HG03139 (cell line): Measurements from ENCODE around the gene IL1RAP.
"Not testable (repeated sequence)": the region's sequence is repeated elsewhere in the genome, so short reads cannot be mapped to it uniquely, and the experiment has no call there.

Source experiments
- ATAC-seq: cut with Tn5 transposase; IDR thresholded peaks from one replicate; pipeline ENCODE4 v1.9.1; 2021; ENCODE audit not compliant: unreplicated experiment

Gene IL1RAP

DNA sequence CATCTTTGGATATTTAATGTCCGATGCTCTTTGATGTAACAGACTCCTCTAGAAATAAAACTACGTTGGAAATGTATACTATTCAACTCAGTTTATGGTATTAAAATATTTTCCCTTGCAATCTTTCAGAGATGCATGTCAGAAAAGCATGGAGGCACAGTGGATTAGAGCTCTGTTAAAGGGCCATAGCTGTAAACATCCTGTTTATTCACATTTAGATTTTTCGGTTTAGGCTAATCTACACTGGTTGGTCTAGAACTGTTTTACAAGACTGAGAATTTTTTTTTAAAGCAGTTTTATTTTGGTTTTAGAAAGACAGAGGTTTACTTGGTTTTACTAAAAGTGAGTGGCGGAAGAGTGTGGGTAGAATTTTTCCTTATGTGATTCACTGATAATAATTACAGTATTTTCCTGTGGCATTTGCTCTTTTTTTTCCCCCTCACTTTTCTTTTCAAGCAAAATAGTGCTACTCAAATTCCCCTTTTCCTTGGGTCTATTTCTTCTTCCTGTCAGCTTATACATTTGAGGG lies 132.1 kb downstream of the IL1RAP start:
- ATAC-seq, result no peak

DNA sequence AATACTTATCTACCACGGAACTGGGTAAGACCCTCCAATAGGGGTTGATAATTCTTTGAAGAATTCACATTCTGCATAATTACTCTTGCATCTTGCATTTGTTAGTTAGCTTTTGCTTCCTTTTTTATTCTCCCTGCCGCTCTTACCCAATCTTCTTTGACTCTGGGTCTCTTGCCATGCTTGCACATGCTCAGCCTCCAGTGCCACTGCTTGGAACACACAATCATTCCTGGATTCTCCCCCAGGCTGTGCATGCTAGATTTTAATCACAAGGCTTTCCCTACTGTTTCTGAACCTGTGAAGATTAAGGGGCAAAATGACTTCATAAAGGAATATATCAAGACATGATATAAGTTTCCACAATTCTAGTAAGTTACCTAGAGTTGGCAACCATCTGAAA lies 133.1 kb downstream of the IL1RAP start:
- ATAC-seq, result no peak

DNA sequence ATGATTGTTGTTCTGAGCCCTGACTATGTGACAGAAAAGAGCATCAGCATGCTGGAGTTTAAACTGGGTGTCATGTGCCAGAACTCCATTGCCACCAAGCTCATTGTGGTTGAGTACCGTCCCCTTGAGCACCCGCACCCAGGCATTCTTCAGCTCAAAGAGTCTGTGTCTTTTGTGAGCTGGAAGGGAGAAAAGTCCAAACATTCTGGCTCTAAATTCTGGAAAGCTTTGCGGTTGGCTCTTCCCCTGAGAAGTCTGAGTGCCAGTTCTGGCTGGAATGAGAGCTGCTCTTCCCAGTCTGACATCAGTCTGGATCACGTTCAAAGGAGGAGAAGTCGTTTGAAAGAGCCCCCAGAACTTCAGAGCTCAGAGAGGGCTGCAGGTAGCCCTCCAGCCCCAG lies 142.0 kb downstream of the IL1RAP start:
- ATAC-seq, result no peak

DNA sequence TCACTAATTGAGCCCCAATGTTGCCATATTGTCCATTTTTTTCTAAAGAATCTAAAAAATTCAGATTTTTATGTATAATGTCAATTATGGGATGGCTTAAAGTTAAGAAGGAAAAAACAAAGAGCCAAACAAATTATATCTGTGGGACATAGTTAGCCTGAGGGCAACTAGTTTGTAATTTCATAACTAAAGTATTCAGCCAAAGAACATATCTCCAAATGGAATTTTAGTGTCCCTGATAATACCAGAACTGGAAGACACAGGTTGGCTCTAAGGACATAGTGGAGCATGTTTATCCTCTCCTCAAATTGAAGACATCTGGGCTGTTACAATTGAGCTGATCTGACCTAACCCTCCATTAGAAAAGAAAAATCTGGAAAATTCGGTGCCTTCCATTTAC lies 144.2 kb downstream of the IL1RAP start:
- no peak for ATAC-seq

DNA sequence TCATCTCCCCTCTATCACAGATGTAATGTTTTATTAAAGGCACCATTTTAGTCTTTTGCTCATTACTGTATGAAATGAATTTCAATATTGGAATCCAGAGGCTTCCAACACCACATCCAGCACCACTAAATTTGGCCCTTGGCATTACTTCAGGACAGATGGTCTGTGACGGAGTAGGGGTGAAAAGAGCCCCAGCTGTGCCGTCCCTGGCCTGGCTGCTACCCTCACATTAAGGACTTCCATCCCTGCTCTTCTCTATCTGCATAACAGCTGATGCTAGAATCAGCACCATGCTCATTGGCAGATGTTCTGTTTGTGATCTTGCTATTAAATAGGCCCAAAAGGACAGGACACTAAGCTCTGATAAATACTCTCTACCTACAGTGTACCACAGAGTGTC lies 152.9 kb downstream of the IL1RAP start:
- ATAC-seq, result no peak

DNA sequence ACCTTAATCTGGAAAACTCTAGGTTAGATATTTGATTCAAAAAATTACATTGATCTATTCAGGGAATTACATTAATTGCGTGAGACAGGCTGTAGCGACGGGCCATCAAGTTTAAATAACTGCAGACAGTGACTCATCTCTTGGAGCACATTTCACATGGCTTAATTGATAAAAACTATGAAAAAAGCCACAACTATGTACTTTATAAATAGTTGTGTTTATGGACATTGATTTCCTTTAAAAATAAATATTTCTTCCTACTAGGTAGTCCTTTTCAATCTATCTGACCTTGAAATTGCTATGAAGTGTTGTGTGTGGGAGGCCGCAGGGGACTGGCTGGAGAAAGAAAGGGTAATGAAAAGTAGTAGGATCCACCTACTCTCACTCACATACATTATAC lies 157.8 kb downstream of the IL1RAP start:
- no peak for ATAC-seq

DNA sequence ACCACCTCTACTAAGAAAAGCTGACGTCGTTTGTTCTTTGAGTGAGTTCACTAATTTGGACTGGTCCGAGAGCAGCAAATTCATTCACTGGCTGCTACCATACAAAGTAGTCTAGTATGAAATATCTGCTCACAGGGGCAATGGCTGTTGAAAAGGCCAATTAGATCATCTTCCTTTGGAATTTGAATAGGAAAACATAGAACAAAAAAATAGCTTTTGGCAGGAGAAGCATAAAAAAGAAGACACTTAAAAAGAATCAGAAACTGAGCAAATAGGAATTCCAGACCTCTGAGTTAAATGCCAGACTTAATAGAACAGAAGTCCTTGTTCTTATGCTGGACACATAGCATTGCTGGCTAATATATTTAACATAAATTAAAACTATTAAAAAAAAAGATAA lies 159.3 kb downstream of the IL1RAP start:
- ATAC-seq, result no peak

DNA sequence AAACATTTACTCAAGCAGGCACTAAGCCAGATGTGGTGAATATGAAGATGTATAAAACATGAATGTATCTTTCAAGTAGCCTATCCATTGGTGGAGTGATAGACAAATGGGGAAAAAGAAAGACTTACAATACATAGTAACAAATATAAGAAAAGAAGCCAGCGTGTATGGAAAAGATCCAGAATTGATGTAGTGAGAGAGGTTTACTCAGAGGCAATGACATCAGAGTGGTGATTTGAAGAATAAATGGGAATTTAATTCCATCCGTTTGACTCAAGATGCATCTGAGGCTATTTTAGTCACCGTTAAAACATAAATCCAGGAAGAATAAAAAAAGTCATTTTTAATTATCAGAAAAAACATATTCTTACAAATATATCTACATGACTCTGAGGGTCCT lies 162.6 kb downstream of the IL1RAP start:
- no peak for ATAC-seq

DNA sequence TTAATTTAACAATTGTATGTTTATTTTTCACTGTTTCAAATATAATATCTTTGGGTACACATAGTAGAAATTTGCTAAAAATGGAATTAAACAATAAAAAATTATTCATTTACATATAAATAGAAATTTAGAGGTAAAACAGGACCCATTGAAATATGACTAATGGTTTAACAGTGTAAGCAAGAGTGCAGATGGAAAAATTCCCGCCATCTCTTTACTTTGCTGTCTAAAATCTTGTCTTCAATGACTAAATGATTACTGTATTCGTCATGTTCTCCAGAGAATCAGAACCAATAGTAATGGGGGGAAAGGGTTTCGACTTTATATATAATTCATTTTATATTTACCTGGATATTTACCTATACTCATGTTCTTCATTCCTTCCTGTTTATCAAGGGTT lies 163.1 kb downstream of the IL1RAP start:
- ATAC-seq, result no peak

DNA sequence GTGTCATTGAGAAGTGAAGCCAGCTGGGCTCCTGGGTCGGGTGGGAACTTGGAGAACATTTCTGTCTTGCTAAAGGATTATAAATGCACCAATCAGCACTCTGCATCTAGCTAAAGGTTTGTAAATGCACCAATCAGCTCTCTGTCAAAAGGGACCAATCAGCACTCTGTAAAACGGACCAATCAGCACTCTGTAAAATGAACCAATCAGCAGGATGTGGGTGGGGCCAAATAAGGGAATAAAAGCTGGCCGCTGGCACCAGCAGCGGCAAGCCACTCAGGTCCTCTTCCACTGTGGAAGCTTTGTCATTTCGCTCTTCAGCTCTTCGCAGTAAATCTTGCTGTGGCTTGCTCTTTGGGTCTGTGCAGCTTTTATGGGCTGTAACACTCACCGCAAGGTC lies 164.0 kb downstream of the IL1RAP start:
- not testable (repeated sequence) for ATAC-seq

DNA sequence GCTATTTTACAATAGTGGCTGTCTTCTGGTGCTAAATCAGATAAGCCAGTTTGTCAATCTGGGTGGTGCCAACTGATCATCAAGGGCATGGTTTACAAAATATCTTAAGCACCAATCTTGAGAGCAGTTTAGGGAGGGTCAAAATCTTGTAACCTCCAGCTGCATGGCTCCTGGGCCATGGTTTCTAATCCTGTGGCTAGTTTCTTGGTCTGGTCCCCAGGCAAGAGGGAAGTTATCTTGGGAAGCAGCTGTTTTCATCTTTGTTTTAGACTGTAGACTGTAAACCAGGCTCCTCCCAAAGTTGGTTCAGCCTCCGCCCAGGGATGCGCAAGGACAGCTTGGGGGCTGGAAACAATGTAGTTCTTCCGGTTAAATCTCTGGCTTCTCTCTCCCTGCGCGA lies 166.8 kb downstream of the IL1RAP start:
- no peak for ATAC-seq

DNA sequence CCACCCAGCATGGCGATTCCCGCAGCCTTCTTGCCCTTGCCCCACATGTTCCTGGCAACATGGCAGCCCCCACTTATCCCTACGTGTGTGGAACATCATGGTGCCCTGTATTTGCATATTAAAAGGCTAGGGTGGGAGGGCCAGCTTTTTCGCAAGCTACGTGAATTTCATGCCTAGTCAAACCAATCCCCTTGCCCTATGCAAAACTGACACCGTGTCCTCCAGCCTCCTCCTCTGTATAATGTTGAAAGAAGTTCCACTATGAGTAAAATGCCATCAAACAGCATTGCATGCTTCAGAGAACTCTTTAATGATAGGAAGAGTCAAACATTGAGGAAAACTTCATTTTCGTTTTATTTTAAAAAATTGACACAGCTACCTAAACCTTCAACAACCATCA lies 170.9 kb downstream of the IL1RAP start:
- no peak for ATAC-seq

DNA sequence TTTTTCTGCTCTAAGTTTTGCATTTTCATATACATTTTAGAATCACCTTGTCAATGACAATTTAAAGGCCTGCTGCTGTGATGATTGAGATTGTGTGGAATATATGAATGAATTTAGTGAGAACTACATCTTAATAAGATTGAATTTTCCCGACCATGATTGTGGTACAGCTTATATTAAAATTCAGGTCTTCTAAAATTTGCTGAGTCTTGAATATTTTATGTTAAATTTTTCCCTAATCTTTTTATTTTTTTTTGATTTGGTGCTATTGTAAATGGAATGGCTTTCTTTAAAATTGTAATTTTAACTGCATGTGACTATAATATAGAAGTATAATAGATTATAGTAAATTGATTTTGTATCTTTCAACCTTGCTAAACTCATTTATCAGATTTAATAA lies 172.1 kb downstream of the IL1RAP start:
- no peak for ATAC-seq

DNA sequence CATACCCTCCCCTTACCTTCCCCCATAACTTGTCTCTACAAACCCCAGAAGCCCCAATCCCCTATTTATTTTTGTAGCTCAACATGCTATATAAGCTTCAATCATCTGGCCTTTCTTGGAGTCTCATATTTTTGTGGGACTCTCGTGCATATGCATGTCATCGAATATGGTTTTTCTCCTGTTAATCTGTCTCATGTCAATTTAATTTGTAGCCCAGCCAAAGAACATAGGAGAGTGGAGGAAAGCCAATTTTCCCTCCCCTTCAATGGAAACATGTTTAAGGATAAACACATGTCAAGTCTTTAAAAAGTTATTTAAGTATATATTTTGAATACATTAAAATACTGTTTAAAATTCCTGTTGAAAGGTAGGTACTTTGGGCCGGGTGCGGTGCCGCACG lies 176.4 kb downstream of the IL1RAP start:
- no peak for ATAC-seq

DNA sequence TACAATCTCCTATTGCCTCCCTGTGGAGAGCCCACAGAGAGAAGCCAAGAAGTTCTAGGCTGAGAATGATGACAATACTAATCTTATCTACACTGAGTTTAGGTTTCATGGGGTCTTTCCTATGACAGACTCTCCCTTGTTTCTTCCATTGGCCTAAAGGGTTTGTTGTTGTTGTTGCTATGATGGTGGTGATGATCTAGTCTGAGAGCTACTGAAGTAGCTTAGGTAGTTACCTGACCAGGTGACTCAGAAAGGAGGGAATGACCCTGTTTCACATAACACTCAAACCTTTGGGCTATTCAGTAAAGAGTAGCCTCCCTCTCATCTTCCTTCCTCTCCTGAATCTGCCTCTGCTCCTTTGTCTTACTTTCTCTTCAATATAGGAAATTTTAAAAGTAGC lies 178.4 kb downstream of the IL1RAP start:
- no peak for ATAC-seq

DNA sequence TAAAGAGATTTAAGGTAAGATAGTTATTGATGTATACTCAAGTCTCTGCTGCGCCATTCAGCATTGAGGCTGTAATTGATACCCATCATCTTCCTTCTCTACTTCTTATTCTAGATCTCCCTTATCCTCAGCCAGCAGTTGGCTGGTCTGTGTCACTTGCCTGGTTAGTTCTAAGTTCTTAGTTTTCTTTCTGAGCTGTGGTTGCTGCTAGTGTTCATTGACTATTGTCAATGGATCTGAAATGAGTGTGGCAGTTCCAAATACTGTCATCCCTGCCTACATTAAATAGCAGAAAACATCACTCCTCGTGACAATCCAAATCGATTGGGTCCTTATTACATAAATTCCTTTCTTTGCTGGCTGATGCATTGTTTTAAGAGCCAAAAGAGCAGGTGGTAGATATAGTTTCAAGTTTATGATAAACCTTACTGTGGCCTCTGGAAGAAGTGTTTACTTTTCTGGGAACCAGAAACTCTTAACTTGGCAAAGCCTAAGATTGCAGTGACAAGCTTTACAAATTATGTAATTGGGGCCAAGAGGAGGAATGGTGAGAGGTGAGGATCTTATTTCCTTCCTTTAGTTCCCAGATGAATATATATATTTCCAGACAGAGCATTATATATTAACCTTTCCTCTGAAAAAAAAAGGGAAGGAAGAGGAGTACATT lies 180.6 kb downstream of the IL1RAP start:
- no peak for ATAC-seq

DNA sequence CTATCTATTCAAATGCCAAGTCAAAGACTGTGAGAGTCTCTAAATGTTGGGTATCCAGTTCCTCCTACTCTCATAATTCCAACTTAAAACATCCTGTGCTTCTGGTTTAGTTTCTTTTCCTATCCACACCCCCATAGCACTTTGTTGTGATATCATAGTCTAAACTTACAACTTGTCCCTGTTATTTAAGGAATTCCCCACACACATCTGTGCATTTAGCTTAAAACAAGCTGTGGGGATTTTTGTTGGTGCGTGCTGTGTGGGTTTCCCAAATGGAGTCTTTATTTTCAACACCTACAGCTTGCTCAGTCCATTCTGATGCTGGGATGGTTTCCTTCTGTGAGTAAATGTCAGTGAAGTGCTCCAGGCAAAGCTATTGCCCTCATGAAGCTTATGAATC lies 181.3 kb downstream of the IL1RAP start:
- ATAC-seq, result no peak

DNA sequence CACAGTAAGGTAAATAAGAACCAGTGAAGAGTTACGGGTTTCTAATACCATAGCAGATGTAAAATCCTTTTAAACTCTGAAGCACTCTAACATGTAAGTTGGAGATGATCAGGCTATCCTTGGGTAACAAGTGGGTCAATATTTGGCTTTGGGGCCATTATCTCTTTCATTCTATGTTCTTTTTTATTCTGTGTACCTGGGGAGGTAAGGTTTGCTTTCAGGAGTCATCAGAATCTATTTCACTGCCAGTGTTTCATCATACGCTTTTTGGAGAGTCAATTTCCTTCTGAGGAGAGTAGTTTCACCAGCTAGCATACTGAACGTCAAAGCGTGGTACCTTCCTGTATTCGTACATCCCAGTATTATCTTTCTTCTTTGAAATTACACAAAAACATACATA lies 182.1 kb downstream of the IL1RAP start:
- ATAC-seq, result no peak

DNA sequence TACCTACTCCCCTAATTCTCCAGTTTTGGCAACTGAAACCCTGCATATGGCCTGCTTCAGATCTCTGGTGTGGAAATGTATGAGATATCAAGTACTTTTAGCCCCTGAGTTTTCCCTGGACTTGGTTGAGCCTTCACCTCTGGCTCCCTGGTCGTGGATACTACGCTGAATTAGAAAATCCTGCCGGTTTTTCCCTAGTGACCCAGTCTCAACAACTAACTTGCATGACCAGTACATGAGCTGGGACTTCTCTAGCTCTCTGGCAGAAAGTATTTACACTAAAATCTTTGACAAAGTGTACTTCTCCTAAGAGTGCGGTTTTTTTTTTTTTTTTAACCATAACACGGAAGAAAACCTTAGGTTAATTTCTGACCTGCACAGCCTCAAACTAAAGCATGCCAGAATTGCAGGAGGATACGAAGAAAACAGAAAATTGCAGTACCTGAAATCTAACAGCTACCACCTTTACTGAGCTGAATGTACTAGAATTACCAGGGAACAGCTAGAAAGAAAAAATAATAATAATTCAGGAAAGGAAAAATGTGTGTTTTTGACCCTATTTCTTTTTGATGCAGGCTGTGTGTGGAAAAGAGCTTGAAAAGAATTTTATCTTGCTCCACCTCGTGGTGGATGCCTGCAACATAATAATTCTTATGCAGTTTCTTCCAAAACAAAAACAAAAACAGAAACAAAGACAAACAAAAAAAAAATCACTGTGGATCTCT lies 183.1 kb downstream of the IL1RAP start:
- no peak for ATAC-seq

DNA sequence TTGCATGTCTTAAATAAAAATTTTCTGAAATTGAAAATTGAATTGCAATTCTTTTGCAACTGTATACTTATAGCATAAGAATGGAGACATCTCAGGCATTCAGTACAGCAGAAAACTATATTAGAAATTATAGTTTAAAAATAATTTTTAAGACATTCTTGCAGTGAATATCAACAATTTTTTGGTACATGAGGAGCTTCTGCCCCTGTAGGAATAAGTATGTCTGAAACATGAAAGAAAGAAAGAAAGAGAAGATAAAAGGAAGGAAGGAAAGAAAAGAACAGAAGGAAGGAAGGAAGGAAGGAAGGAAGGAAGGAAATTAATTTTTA lies 183.6 kb downstream of the IL1RAP start:
- no peak for ATAC-seq

DNA sequence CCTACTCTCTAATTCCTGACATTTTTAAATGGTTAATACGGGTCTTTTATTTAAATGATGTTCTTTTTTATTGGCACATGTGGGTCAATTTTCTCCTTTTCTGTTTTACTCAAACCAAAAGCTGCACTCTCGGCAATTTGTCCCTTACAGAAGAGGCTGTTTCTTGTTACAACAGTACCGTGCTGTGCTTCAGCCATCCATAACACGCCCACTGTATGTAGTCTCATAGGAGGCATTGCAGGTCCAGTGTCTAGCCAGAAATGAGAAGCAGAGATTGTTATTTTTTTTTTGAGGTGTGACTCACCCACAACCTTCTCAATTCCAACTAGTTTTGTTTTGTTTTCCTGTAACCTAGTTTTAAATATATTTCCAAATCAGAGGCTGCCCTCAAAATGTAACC lies 184.0 kb downstream of the IL1RAP start:
- no peak for ATAC-seq

DNA sequence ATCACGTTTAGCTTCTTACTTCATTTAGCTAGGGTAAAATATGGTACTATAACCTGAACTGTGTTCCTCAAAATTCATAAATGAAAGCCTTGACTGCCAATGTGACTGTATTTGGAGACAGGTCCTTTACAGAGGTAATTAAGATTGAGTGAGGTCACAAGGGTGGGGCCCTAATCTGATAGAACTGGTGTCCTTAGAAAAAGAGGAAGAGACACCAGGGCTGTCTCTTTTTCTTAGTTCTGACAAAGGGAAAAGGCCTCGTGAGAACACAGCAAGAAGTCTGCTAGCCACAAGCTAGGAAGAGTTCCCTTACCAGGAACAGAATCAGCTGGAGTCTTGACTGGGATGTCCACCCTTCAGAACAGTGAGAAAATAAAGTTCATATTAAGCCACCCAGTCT lies 185.9 kb downstream of the IL1RAP start:
- no peak for ATAC-seq

DNA sequence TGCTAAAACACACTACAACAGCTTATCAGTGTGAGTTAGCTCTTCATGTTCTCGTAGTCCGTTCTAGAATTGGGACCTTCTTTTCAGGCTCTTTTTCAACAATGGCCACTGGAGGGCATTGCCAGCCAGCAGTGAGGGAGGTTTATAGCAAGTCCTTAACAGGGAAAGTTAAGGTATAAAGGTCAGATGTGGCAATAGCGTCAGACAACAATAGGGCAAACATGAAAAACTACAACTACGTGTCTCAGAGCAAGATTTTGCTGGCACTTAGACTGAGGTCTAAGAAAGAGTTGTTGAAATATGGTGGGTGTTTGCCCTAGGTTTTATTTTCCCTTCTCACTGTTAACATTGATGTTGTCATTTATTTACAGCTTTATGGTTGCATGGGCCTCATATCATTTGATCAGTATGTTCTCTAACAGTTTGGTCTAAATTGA lies 187.2 kb downstream of the IL1RAP start:
- ATAC-seq, result no peak
